Astrocyte (in vitro differentiated cells and primary cell): ENCODE data around the gene PSMD14.

Experiments
- CTCF ChIP-seq: IDR thresholded peaks from 2 replicates; pipeline ENCODE4 v1.5.1; 2011; ENCODE audit warnings: low read depth, mild to moderate bottlenecking, inconsistent platforms, low read length, moderate library complexity; ENCODE audit not compliant: insufficient read depth
- EZH2 ChIP-seq: IDR thresholded peaks from 2 replicates; pipeline ENCODE4 v1.6.1; 2012; ENCODE audit warnings: mild to moderate bottlenecking, low read length, inconsistent platforms; ENCODE audit not compliant: insufficient read depth

GRCh38 chr2:161445097-161445496 lies 136.9 kb downstream of the PSMD14 start:
- TF ChIP-seq CTCF: no peak
- no peak for TF ChIP-seq EZH2
